Right lobe of liver (tissue), 6 donors: Measurements from ENCODE around the gene SLC7A14. TPM values are rescaled to one million over a fixed set of nuclear protein-coding genes. Genes with fewer than 3 reads are reported as not detected.

Experiments used
- ATAC-seq, 4 donors: fragments of 200-7000 bp; cut with Tn5 transposase; one replicate each; pipeline ENCODE4 v1.9.1; 2020; ENCODE audit warnings: mild to moderate bottlenecking in 4 of 4, moderate library complexity in 4 of 4
- DNase-seq, 3 donors: peaks; one replicate each; pipeline ENCODE4 v3.0.0-alpha.2; 2020
- H3K27ac ChIP-seq, 3 donors: fragments of 200-600 bp; one replicate each; pipeline ENCODE4 v1.8.0; 2022
- H3K27me3 ChIP-seq, 2 donors: fragments of 200-600 bp; one replicate each; pipeline ENCODE4 v1.8.0; 2022
- H3K36me3 ChIP-seq, 4 donors: fragments of 200-600 bp; sonication (generic) in 1 of 4; one replicate each; pipeline versions ENCODE4 v1.5.1 to v1.8.0; 2017 to 2022; ENCODE audit warnings: control low read depth in 1 of 4
- H3K4me1 ChIP-seq, 4 donors: fragments of 200-600 bp; sonication (generic) in 1 of 4; one replicate each; pipeline versions ENCODE4 v1.5.1 to v1.8.0; 2017 to 2022; ENCODE audit warnings: control low read depth in 1 of 4
- H3K4me3 ChIP-seq, 3 donors: fragments of 200-600 bp; one replicate each; pipeline ENCODE4 v1.8.0; 2022
- H3K9me3 ChIP-seq, 4 donors: fragments of 200-600 bp; sonication (generic) in 1 of 4; one replicate each; pipeline versions ENCODE4 v1.5.1 to v1.8.0; 2017 to 2022; ENCODE audit warnings: control low read depth in 1 of 4
- CTCF ChIP-seq, 4 donors: fragments of 200-600 bp in 3 of 4; fragments of 450-650 bp in 1 of 4; IDR thresholded peaks; one replicate each; pipeline versions ENCODE4 v1.5.1 to v1.8.0; 2016 to 2022; ENCODE audit warnings: antibody characterized with exemption in 4 of 4, mild to moderate bottlenecking in 2 of 4
- POLR2A ChIP-seq: fragments of 450-650 bp; IDR thresholded peaks from one replicate; pipeline ENCODE4 v1.6.1; 2017; ENCODE audit warnings: antibody characterized with exemption, mild to moderate bottlenecking
- WGBS: methylation state at CpG from one replicate; pipeline ENCODE4 v1.1.6; 2018; ENCODE audit warnings: low coverage, low lambda C conversion rate; ENCODE audit not compliant: insufficient coverage; ENCODE audit errors: missing lambda C conversion rate; 5-methylcytosine and 5-hydroxymethylcytosine counted together
- intact Hi-C, 2 donors: fragments of 100-400 bp; cut with DNase I; formaldehyde crosslinking; loops; one replicate each; pipeline versions ENCODE4 v1.11.2 to v1.14.1; 2022
- long read RNA-seq: library from polyadenylated mRNA; unstranded; transcript quantifications from one replicate; pipeline ENCODE4 v2.0.0, GENCODE V29; 2019
- total RNA-seq, 6 experiments: library from RNA; depleted of rRNA in 2 of 6; stranded (reverse); fragments of >200 nt in 2 of 6; fragmentation: NEBNext Ultra II Directional in 3 of 6; extraction: Animal tissue kit (Norgen Biotek cat#: 25700) in 3 of 6; gene quantifications; one replicate each; pipeline versions ENCODE4 v1.1.0 to v1.2.4, GENCODE V29; 2016 to 2023
- donor health status: DM: no; HTN: yes; CAD: no.
- donor health status: DM: no; HTN: no; CAD: no.
- donor health status: DM: no; HTN: no; CAD: no.
- donor health status: DM: no; HTN: yes; CAD: no.
- donor health status: DM: no; HTN: yes; CAD: no.

SLC7A14 gene
- under 1 TPM in 2 of 6 experiments, not detected in 4; 0.05 to 0.11 TPM for total RNA-seq
- long read RNA-seq: 0 reads

GRCh38 chr3:170585937-170586310, at the start of gene SLC7A14:
Gene SLC7A14, minus strand, starts transcription at chr3:170586075. Its CDS starts 59,139 bp downstream, at chr3:170526936.
- H3K4me1 ChIP-seq: peaks cover 0 to 13% (median 0%) of the 10 kb centered on the region in 4 donors
- peaks cover 0 to 14% of the 10 kb centered on the region in 2 donors for H3K27me3 ChIP-seq
- no peak for TF ChIP-seq POLR2A
- TF ChIP-seq CTCF (IDR thresholded peaks at IDR 0.05): no peak
- WGBS: 7% methylated on average over 8 of the region's 12 CpGs
- H3K27ac ChIP-seq: no peak within 1 kb of the TSS
- H3K4me3 ChIP-seq: no peak within 1 kb of the TSS
- DNase-seq: no peak
- H3K9me3 ChIP-seq: no peaks in the 10 kb centered on the region
- ATAC-seq: peak in 1 of 4 donors; percentile 15
- intact Hi-C loops: no loop called here
- H3K36me3 ChIP-seq: no peaks in the 10 kb centered on the region

GRCh38 chr3:170635385-170635735, 49.5 kb upstream of the SLC7A14 start:
- WGBS: 57% methylated on average over 2 of the region's 2 CpGs
- no peaks in the 10 kb centered on the region for H3K27me3 ChIP-seq
- no peak overlapping the region for H3K27ac ChIP-seq
- no peak for TF ChIP-seq CTCF (IDR thresholded peaks at IDR 0.05)
- no peak for TF ChIP-seq POLR2A
- no peak overlapping the region for H3K4me3 ChIP-seq
- H3K4me1 ChIP-seq: peaks cover 0 to 13% (median 3%) of the 10 kb centered on the region in 4 donors
- intact Hi-C loops: no loop called here
- no peaks in the 10 kb centered on the region for H3K9me3 ChIP-seq
- DNase-seq (no peak), ATAC-seq (no peak)
- H3K36me3 ChIP-seq: no peaks in the 10 kb centered on the region

GRCh38 chr3:170634663-170635384, 48.9 kb upstream of the SLC7A14 start:
- intact Hi-C loops: no loop called here
- 86% methylated on average over 3 of the region's 3 CpGs for WGBS
- DNase-seq (no peak), ATAC-seq (no peak)
- Histone ChIP-seq H3K27me3 (no peaks in the 10 kb centered on the region), H3K36me3 (no peaks in the 10 kb centered on the region), H3K9me3 (no peaks in the 10 kb centered on the region), H3K27ac (no peak overlapping the region), H3K4me3 (no peak overlapping the region), H3K4me1 (peaks cover 0 to 13% (median 3%) of the 10 kb centered on the region in 4 donors)
- TF ChIP-seq CTCF (IDR thresholded peaks at IDR 0.05) (no peak), POLR2A (no peak)

- peaks cover 0 to 13% (median 3%) of the 10 kb centered on the region in 4 donors for H3K4me1 ChIP-seq
- H3K36me3 ChIP-seq: no peaks in the 10 kb centered on the region
- no peak for DNase-seq
- intact Hi-C loops: no loop called here
- no peak for ATAC-seq
- WGBS: 80% methylated on average over 3 of the region's 4 CpGs
- H3K27me3 ChIP-seq: no peaks in the 10 kb centered on the region
- no peaks in the 10 kb centered on the region for H3K9me3 ChIP-seq
- no peak overlapping the region for H3K27ac ChIP-seq
- TF ChIP-seq CTCF (IDR thresholded peaks at IDR 0.05) (no peak), POLR2A (no peak)
- no peak overlapping the region for H3K4me3 ChIP-seq
Measured at GRCh38 chr3:170633573-170633972, 47.7 kb upstream of the SLC7A14 start.
